PC-9 (cell line): Measurements from ENCODE around the gene TRPC4AP. TPM values are rescaled to one million over a fixed set of nuclear protein-coding genes. Genes with fewer than 3 reads are reported as not detected.
"Not testable (repeated sequence)": the region's sequence is repeated elsewhere in the genome, so short reads cannot be mapped to it uniquely, and the experiment has no call there.

Experiments
- BruUV-seq: library from RNA; stranded (reverse); fragments of 400-500 nt; replicated peaks from 2 replicates; lab custom pipeline; 2021; lab: Mats Ljungman, UMichigan
- CTCF ChIA-PET: fragments of 300-600 bp; sonication (Branson Sonifier 250); formaldehyde crosslinking; loops from one replicate; lab custom pipeline; 2022; ENCODE audit warnings: antibody characterized with exemption; lab: Charles Lee
- POLR2A ChIA-PET: fragments of 300-600 bp; sonication (Branson Sonifier 250); formaldehyde crosslinking; loops from one replicate; lab custom pipeline; 2022; ENCODE audit warnings: antibody characterized with exemption; ENCODE audit not compliant: unreplicated experiment; lab: Charles Lee
- DNase-seq, 2 experiments: peaks; one replicate each; pipeline versions ENCODE4 v3.0.0 to v3.0.0-alpha.2; 2015 to 2022; ENCODE audit warnings: mixed read lengths in 1 of 2
- H2AFZ ChIP-seq: fragments of 200-600 bp; sonication (generic); 2 replicates; pipeline ENCODE4 v1.8.1; 2017; ENCODE audit warnings: antibody characterized with exemption
- H3F3A ChIP-seq: fragments of 200-600 bp; sonication (generic); 2 replicates; pipeline ENCODE4 v1.8.1; 2017; ENCODE audit warnings: antibody characterized with exemption, mild to moderate bottlenecking, low read depth; ENCODE audit not compliant: insufficient read depth
- H3K27ac ChIP-seq: fragments of 200-600 bp; sonication (generic); 2 replicates; pipeline ENCODE4 v1.6.1; 2016; ENCODE audit warnings: mixed run types
- H3K27me3 ChIP-seq: fragments of 200-600 bp; sonication (generic); 2 replicates; pipeline ENCODE4 v1.6.1; 2016; ENCODE audit warnings: low read depth, mixed run types; ENCODE audit not compliant: insufficient read depth
- H3K36me3 ChIP-seq: fragments of 200-600 bp; sonication (generic); 2 replicates; pipeline ENCODE4 v1.6.1; 2016; ENCODE audit warnings: low read depth, mixed run types
- H3K4me1 ChIP-seq: fragments of 200-600 bp; sonication (generic); replicated peaks from 2 replicates; pipeline ENCODE4 v1.6.1; 2016; ENCODE audit warnings: mixed run types; ENCODE audit not compliant: insufficient read depth
- H3K4me2 ChIP-seq: fragments of 200-600 bp; sonication (generic); 2 replicates; pipeline ENCODE4 v1.6.1; 2017; ENCODE audit warnings: mixed run types
- H3K4me3 ChIP-seq: fragments of 200-600 bp; sonication (generic); 2 replicates; pipeline ENCODE4 v1.6.1; 2016; ENCODE audit warnings: mixed run types
- H3K79me2 ChIP-seq: fragments of 200-600 bp; sonication (generic); 2 replicates; pipeline ENCODE4 v1.6.1; 2017; ENCODE audit warnings: low read depth, mixed run types
- H3K9me2 ChIP-seq: fragments of 200-600 bp; sonication (generic); 2 replicates; pipeline ENCODE4 v1.8.1; 2017; ENCODE audit warnings: mild to moderate bottlenecking; ENCODE audit not compliant: insufficient read depth
- H3K9me3 ChIP-seq: fragments of 200-600 bp; sonication (generic); 2 replicates; pipeline ENCODE4 v1.8.1; 2016; ENCODE audit warnings: low read depth; ENCODE audit not compliant: insufficient read depth
- H4K20me1 ChIP-seq: fragments of 200-600 bp; sonication (generic); 2 replicates; pipeline ENCODE4 v1.8.1; 2017; ENCODE audit not compliant: insufficient read depth
- CTCF ChIP-seq: fragments of 200-600 bp; sonication (generic); conservative IDR thresholded peaks from 2 replicates; pipeline ENCODE4 v1.6.1; 2017; ENCODE audit warnings: mixed run types, antibody characterized with exemption, mild to moderate bottlenecking, moderate library complexity
- EZH2 ChIP-seq: fragments of 200-600 bp; sonication (generic); IDR thresholded peaks from 2 replicates; pipeline ENCODE4 v1.8.0; 2017; ENCODE audit warnings: antibody characterized with exemption, low read depth
- intact Hi-C: fragments of 100-400 bp; cut with micrococcal nuclease; formaldehyde crosslinking; loops from one replicate; pipeline ENCODE4 v1.10.0; 2022; ENCODE audit not compliant: unreplicated experiment
- total RNA-seq: library from RNA; stranded (reverse); gene quantifications from 2 replicates; pipeline ENCODE4 v1.2.3, GENCODE V29; 2021

The TRPC4AP gene
- total RNA-seq, 1 experiment from 2014 or later, result 51.0 TPM

GRCh38 chr20:35085477-35086225 lies 7.0 kb downstream of the TRPC4AP start:
- no TSS peak for BruUV-seq
- Histone ChIP-seq H3K27me3 (no peaks in the 10 kb centered on the region), H3K79me2 (peaks cover 89% of the 10 kb centered on the region), H3K36me3 (peaks cover 8% of the 10 kb centered on the region; the same call in 1 of the 2 replicates), H3K27ac (no peak overlapping the region), H3K4me3 (no peak overlapping the region), H2AFZ (no peak overlapping the region), H3K4me1 (peaks cover 8% of the 10 kb centered on the region), H3K9me3 (no peaks in the 10 kb centered on the region), H3K9me2 (no peaks in the 10 kb centered on the region), H3K4me2 (no peak overlapping the region), H4K20me1 (peaks cover 60% of the 10 kb centered on the region), H3F3A (peaks cover 9% of the 10 kb centered on the region; the same call in 1 of the 2 replicates)
- POLR2A ChIA-PET, result no interaction called here
- no peak for DNase-seq
- intact Hi-C loops, result no loop called here
- CTCF ChIA-PET, result interaction anchor here (0.6 kb wide), 1 partner anchor 530 kb away, joined by 8 read pairs; no protein-coding TSS in a partner anchor
- TF ChIP-seq CTCF (no peak), EZH2 (no peak)

DNA sequence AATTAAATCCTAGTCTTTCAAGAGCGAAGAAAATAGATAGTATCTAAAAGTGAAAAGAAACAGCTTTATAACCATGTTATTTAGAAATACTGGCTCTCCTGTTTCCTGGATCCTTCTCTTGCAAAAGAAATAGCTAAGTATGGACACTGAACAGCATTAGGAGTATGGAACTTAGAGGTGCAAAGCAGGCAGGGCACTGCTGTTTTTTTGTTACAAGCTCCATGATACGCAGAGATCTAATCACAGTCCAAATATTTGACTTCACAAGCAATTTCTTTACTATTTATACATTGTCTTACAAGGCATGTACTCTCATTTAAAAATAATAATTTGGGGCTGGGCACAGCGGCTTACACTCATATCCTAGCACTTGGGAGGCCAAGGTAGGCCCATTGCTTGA lies 7.6 kb downstream of the TRPC4AP start:
- H2AFZ ChIP-seq, result no peak overlapping the region
- H3K9me3 ChIP-seq, result no peaks in the 10 kb centered on the region
- peaks cover 8% of the 10 kb centered on the region; the same call in 1 of the 2 replicates for H3K36me3 ChIP-seq
- peaks cover 9% of the 10 kb centered on the region; the same call in 1 of the 2 replicates for H3F3A ChIP-seq
- no peaks in the 10 kb centered on the region for H3K27me3 ChIP-seq
- 0 out of 2 replicates have a peak, but pooled peaks cover 5% of the 10 kb centered on the region for H3K4me1 ChIP-seq
- no peak for DNase-seq
- no peak overlapping the region for H3K27ac ChIP-seq
- BruUV-seq, result no TSS peak
- POLR2A ChIA-PET, result interaction anchor here (0.7 kb wide), 1 partner anchor 193 kb away, joined by 3 read pairs; the partner anchor contains the start of gene MMP24OS
- H4K20me1 ChIP-seq, result peaks cover 66% of the 10 kb centered on the region
- H3K9me2 ChIP-seq, result no peaks in the 10 kb centered on the region
- intact Hi-C loops, result no loop called here
- CTCF ChIA-PET, result no interaction called here
- H3K79me2 ChIP-seq, result peaks cover 89% of the 10 kb centered on the region
- H3K4me3 ChIP-seq, result no peak overlapping the region
- H3K4me2 ChIP-seq, result no peak overlapping the region
- TF ChIP-seq CTCF, result no peak
- TF ChIP-seq EZH2, result no peak

DNA sequence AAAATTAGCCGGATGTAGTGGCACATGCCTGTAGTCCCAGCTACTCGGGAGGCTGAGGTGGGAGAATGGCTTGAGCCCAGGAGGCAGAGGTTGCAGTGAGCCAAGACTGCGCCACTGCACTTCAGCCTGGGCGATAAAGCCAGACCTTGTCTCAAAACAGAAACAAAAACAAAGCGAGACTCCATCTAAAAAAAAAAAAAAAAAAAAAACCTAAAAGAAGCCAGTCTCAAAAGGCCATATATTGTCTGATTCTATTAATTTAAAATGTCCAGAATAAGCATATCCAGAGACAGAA lies 12.3 kb downstream of the TRPC4AP start:
- peaks cover 68% of the 10 kb centered on the region for H3K79me2 ChIP-seq
- H3F3A ChIP-seq, H3K27ac ChIP-seq, BruUV-seq, H3K9me2 ChIP-seq, H3K4me3 ChIP-seq, H2AFZ ChIP-seq, H3K27me3 ChIP-seq, H3K9me3 ChIP-seq, H3K4me1 ChIP-seq, H3K4me2 ChIP-seq, DNase-seq, intact Hi-C loops: not testable (repeated sequence)
- peaks cover 20% of the 10 kb centered on the region for H3K36me3 ChIP-seq
- peaks cover 58% of the 10 kb centered on the region for H4K20me1 ChIP-seq
- CTCF ChIA-PET, result interaction anchor here (0.8 kb wide), 1 partner anchor 17 kb away, joined by 15 read pairs; no protein-coding TSS in a partner anchor
- POLR2A ChIA-PET, result interaction anchor here (0.6 kb wide), 1 partner anchor 120 kb away, joined by 4 read pairs; no protein-coding TSS in a partner anchor
